Measurements from ENCODE around the gene CCDC102B.
"Not testable (repeated sequence)": the region's sequence is repeated elsewhere in the genome, so short reads cannot be mapped to it uniquely, and the experiment has no call there.

The CCDC102B gene

DNA sequence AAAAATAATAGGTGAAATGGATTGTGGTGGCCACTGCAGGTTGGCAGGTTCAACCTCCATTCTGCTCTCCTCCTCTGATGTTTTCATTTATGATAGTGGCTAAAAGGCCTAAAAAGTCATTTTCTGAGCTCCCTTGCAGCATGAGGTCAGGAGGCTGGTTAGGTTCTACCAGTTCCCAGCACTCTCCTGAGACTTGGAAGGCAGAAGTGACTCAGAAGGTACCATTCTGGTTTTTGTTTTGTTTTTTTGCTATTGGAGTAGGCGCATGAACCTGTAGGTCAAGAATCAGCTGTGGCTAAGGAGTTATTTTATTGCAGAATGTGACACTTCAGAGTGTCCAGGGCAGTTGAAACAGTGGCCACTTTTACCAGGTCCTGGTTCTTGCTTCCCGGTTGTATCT lies 181.9 kb downstream of the CCDC102B start:
- DNase-seq (ENCODE audit: low read depth), result no peak

DNA sequence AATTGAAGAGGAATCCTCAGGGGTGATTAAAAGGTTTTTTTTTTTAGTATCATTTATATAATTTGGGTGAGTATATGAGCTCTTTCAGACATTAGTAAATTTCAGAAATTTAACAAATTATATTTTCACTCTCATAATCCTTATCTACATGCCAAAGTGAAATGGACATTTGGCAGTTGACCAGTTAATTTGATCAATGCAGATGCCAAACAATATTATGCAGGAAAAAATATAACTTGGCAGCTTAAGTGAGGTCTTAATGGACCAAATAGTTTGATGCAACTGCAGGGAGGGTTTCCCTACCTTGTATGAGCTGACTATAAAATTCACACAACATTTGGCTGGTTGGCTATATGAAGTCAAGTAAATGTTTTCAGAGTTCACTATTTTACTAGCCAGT lies 185.2 kb downstream of the CCDC102B start:
- DNase-seq (ENCODE audit: low read depth), result no peak

DNA sequence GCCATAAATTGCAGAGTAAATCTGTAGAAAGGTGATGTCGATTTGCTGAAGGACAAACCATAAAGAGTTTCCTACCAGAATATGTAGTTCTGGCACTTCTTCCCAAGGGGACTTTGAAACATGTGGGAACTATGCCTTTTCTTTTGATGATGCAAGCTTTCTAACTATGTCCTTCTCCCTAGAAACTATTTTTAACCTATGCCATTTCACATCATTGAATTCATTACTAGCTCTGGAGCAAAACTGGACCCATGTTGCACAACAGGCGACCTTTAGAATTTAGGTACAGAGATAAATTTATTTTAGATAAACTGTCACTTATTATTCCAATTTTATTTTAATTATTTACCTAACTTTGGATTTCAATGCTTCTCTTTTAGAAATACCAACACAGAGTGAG lies 186.5 kb downstream of the CCDC102B start:
- no peak for DNase-seq (ENCODE audit: low read depth)

DNA sequence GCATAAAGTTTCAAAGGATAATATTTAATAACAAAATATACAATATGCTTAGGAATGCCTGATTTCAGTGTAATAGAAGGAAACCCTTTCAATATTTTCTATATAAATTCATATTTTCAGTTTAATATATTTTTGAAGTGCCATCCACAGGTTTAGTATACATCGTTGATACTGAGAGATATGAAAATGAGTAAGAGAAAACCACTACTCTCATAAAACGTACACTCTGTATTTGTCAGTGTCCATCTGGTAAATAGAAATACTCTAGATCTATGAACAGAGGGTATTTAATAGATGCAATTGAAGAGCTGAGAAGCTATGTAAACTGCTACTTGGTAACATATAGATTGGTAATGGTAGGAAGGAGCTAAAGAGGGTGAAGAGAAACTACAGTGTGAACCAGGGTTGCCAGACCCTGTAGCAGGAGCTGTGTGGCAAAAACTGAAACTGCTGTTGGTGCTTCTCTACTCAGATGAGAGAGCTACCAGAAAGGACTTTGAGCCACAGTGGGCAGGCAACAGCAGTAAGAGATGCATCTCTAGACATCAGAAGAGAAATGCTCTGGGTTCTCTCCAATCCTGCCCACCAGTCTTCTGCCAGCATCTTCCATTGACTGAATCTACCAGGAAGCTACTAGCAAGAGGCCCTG lies 187.4 kb downstream of the CCDC102B start:
- DNase-seq (ENCODE audit: low read depth), result no peak

DNA sequence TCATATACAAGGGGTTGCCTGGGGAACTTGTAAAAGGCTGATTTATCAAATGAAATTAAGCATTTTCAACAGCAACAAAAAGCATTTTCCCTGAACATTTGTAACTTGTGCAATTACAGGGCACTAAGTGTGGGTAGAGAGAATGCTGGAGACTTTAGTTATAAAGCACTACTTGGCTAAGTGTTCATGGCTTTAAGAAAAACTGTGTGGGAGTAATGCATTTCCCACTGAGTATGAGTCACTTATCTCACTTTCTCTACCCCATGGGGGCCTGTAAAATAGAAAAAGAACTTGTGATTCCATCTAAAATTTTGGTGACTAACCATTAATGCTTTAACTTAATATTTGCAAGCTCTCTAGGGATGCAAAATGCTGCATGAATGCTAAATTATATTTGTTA lies 193.4 kb downstream of the CCDC102B start:
- no peak for DNase-seq (ENCODE audit: low read depth)

DNA sequence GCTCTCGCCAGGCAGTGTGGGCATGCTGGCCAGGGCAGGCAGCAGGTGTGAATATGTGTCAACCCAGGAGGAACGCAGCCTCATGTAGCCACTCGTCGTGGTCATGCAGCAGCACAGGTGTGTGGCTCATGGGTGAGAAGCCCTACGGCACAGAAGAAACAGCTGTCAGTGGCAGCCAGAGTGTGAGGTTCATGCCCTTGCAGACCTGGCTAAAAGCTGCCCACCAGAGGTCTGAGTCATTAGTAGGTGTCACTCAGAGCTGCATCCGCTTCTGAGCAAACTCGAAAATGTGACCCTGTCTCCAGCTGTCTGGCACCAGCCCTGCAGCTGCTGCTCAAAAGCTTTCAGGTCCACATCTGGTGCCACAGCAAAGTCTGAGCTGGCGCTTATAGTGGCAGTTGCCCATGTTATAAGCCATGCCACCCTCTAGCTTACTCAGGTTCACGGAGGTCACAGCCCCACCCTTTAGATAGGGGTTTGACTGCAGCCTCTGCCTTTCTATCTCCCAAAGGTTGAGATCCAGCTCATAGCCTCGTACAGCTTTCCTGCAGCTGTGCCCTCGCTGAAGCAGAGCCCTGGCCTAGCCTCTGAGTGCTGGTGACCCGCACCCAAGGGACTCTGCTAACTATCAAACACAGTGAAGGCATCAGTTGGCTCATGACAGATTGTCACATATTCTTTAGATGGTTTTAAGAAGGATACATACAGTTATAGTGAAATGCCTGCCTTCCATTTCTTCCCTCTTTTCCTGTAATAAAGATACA lies 195.0 kb downstream of the CCDC102B start:
- no peak for DNase-seq (ENCODE audit: low read depth)

DNA sequence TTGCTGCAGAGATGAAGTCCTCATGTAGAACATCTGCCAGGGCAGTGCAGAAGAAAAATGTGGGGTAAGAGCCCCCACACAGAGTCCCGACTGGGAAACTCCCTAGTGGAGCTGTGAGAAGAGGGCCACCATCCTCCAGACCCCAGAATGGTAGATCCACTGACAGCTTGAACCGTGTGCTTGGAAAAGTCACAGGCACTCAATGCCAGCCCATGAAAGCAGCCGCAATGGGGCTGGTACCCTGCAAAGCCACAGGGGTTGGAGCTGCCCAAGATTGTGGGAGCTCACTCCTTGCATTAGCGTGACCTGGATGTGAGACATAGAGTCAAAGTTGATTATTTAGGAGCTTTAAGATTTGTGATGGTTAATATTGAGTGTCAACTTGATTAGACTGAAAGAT lies 197.8 kb downstream of the CCDC102B start:
- no peak for DNase-seq (ENCODE audit: low read depth)

DNA sequence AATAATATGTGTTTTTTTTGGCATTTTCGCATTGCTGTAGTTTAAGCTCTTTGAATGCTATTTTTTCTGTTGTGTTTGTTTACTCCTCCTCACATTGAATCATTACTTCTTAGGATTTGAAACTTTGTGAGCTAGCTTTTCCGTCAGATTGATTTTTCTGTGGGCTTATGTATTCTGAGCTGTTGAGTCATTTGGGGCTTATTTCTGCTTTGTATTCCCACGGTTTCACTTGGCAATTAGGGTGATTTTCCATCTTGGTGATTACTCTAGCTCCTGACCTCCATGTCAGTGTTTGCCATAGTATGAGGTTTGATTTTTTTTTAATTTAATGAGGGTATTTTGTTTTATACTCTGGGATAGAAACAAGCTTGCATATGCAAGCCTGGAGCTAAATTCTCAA lies 200.0 kb downstream of the CCDC102B start:
- DNase-seq (ENCODE audit: low read depth), result no peak

DNA sequence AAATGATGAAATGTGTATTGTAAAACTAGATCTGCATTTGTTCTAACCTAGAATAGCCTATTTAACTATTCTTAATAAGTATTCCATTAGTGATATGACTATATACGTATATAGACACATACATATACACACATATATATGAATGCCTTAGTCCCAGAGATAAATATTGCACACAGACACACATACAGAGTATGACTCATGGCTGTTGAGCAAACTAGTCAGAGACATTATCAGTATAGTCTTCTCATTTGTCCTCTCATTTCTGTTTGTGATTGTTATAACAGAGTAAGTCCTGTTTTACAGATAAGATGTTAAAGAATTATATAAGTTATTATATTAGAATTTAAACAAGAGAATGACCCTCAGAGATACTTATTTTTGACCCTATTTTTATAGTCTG lies 202.5 kb downstream of the CCDC102B start:
- DNase-seq (ENCODE audit: low read depth), result no peak

DNA sequence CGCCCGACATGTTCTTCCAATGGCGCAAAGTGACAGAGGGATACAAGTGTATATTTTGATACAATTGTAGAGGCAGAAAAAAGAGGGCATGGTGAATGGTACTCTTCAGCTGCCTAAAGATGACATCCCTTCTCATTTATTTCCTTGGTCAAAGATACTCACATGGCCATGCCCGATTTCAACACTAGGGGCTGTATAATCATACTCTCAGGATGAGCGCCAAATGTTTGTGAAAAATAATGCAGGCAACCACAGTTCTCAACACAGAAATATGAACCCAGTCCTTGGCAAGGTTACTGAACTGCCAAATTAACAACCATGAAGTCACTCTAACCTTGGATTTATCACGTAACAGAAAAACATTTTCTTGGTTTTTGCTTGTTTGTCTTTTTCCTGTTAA lies 204.4 kb downstream of the CCDC102B start:
- no peak for DNase-seq (ENCODE audit: low read depth)

DNA sequence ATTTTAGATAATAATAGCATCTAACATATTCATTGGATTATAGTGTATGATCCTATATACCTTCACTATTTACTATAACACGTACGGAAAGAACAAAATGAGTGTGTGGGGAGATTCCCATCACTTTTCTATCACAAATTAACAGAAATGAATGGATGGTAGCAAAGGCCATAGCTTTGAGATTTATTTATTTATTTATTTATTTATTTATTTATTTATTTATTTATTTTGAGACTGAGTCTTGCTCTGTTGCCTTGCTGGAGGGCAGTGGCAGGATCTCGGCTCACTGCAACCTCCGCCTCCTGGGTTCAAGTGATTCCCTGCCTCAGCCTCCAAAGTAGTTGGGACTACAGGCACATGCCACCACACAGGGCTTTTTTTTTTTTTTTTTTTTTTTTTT lies 208.3 kb downstream of the CCDC102B start:
- not testable (repeated sequence) for DNase-seq (ENCODE audit: low read depth)

DNA sequence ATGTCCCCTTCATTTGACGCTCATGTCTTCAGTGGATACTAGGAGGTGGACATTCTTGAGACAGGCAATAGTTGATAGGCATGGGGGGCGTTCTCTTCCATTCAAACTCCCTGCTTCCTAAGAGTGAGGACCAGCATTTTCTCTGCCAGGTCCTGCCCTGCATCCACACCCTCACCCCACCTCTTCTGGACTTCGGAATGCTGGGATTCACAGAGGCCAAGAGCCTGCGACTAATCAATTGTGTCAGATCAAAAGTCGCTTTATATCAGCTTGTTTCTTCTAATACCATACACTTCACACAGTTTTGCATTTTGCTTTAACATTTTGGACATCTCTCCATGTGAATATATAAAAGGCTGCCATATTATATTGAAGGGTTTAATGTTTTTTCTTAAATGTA lies 210.7 kb downstream of the CCDC102B start:
- no peak for DNase-seq (ENCODE audit: low read depth)

DNA sequence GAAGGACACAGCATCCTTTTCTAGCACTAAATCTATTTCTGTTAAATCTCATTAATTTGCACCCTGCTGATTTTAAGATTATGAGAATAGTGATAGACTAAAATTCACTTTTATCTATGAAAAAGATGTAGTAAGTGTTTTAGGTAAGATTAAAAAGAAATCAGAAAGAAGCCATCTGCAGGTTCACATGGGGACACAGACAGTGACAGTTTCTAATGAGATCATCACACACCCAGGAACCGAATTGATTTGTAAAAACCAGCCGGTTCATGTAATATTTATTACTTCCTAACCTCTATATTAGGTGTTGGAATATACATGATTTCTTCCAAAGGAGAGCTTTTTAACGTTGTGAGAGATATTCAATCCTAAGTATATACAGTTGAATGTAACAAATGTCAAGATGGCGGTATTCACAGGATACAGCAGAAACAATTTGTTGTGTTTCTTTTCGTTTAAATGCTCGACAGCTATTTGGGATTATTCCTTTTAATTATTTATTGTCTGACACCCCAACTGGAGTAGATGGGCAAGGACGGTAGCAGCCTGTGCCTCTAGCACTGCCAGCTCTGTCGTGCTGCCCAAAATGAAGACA lies 223.4 kb downstream of the CCDC102B start:
- DNase-seq (ENCODE audit: low read depth), result no peak

DNA sequence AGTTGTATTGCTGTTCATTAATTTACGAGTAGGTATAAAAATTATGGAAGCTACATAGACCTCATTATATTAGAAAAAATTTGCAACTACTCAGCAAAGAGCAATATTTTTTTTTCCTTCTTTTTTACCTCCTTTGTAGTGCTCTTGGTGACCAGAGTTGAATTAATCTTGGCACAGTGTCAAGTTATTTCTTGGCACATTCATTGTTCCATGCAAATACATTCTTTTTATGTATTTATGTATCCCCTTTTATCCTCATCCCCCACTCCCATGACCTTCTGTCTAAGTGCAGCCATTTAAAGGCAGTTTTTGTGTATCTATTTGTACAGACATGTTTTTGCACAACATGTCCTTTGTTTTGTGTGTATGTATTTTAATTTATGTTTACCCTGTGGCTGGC lies 224.5 kb downstream of the CCDC102B start:
- no peak for DNase-seq (ENCODE audit: low read depth)

DNA sequence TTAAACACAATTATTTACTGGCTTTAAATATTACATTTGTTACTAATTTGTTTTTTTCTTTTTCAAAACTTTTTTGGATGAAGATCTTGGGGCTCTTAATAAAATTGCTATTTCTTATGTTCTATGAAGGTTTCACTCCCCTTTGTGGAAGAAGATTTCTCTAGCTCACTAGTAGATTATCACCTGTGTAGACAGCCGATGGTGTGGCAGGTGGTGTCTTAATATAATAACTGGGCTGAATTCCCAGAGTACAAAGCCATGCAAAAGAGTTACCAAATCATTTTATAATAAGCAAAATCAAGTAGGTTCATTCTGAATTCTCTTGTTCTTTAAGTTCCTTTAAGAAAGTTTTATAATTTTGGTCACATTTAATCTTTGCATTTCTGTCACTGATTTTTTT lies 233.7 kb downstream of the CCDC102B start:
- no peak for DNase-seq (ENCODE audit: low read depth)

DNA sequence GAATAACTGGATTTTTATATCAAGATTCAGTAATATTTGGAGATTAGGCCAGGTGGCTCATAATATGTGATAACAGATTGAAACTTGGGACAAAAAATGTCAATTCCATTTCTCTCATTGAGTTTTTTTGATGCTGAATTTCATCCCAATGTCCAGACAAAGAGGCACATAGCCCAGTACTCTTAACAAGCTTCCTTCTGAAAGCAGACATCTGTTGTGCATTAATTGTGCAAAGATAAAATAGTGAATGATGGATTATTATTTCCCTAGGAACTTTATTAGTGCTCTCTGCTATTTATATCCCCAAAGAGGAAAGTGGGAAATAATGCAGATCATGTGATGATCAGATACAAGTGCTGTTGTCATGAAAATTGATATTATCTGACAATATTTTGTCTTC lies 234.1 kb downstream of the CCDC102B start:
- DNase-seq (ENCODE audit: low read depth), result no peak

DNA sequence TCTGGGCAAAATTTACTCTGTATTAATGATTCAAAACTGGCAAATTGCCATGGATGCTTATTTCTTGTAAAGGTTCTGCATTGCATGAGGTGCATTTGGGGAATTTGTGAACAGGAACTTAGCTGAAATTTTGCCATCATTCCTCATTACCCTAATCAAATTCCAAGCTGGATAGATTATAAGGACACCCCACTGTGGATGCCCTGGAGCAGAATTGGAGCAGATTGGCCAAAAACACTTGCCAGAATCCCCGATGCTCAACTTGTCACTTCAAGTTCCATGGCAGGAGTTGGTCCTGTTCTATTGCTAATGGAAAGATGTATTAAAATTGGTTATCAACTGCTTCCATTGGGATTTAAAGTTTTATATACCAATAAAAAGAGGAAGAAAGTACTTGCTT lies 237.9 kb downstream of the CCDC102B start:
- DNase-seq (ENCODE audit: low read depth), result no peak

DNA sequence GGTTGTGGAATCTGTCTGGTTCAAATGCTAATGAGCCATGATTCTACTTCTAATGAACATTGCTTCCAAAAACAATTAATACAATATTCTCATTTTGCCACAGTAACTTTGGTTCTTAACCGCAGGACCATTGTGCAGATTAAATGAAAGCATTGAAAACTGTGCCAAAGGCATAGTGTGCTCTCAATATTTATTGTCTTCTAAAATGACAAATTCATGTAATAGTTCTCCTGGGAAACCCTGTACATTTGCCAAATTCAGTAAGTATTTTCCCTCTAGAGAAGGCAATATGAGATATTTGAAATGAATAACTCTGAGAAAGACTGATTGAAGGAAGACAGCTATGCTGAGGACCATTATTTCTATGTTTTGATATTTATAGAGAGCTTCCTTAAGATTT lies 246.3 kb downstream of the CCDC102B start:
- DNase-seq (ENCODE audit: low read depth), result no peak

DNA sequence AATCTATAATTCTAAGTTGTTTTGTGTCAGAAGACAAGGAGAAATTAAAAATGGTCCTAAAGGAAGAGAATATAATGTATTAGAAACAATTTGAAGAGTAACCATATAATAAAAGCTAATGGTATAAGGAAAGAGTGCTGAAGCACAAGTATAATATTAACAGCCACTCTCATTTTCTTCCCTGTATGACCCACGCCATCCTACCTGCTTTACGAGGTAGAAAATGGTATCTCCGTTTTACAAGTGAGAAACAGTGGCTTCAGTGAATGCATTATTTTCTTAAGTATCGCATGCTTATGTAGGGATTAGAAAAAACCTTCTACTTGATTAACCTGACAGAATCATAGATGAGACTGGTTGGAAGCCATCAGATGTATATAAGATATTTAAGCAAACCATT lies 266.2 kb downstream of the CCDC102B start:
- DNase-seq (ENCODE audit: low read depth), result no peak

DNA sequence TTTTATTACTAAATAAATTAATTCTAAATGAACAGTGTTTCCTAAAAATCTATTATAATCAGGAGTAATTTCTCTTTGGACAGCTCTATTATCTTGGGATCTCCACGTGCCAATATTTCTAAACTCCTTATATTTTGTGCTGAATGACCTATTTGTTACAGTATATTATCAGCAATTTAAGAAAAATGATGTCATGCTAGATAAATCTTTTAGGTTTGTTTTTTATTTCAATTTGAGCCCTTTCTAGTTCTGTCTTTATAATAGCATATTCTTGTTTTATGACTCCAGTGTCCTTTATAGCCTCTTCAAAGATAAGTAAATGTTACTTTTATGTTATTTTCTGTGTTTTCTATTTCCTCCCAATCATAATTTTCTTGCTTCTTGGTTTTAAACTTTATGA lies 269.2 kb downstream of the CCDC102B start:
- no peak for DNase-seq (ENCODE audit: low read depth)

DNA sequence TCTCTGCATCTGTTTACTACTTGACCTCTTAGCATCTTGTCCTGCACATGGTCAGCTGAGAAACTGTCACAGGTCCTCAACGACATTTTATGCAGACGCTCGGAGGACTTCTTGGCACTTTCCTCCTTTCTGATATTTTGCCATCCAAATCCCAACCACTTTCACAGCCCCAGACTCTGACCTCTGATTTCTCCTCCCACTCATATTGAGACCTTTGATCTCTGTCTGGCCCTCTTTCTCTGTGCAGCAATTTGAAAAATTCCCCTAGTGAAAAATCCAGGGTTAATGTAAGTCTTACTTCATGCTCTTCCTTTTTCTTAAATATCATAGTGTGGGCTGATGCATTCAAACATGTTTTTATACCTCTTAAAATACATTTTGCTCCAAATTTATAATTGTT lies 273.8 kb downstream of the CCDC102B start:
- DNase-seq (ENCODE audit: low read depth), result no peak

DNA sequence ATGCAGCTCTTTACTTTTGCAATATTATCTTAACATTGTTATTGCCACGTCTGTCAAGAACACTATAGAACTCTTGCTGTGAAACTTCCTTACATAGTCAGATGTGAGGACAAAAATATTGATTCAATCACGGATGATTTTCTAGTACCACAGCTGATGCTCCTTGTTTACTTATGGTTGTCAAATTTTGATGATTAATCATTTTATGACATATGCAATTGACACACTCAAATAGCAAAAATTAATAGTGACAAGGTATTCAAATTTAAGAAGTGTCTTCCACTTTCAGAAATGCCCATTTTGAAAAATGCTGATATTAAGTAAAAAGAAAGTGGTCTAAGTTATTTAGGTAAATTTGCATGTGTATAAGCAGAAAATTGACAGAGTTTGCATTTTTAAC lies 284.0 kb downstream of the CCDC102B start:
- DNase-seq (ENCODE audit: low read depth), result no peak

DNA sequence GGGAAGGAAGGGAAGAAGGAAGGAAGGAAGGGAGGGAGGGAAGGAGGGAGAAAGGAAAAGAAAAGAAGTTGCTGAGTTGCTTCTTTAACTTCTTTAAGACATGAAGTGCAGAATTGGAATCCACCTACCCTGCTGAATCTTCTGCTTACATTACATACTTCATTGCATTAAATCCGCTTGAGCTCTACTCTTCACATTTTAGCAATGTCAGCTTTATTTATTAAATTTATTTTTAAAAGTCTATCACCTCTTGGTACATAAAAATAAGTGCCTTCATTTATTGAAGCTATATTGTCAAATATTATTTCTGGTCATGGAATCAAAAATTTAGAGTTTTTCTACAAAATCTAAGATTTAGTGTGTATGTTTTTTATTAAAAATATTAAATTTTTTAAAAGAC lies 284.6 kb downstream of the CCDC102B start:
- no peak for DNase-seq (ENCODE audit: low read depth)

DNA sequence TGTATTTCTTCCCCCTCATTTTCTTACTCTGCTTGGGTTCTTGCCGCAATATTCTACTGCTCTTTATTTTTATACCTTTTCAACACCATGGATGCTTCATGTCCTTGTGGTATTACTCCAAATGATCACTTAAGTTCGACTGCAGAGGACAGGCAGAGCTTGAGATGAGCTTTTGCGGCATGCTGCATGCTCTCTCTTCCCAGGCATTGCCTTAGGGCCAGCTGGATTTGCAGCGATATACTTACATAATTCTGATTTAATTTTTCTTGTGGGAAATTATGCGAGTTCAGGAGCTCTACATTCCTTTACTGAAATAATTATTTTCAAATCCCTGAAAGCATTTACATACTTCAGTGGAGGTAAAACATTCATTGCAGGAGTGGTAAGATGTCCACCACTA lies 288.1 kb downstream of the CCDC102B start:
- DNase-seq (ENCODE audit: low read depth), result no peak
